HG02943 (cell line): ENCODE data around the gene COL9A3.

Experiments
- ATAC-seq: cut with Tn5 transposase; IDR thresholded peaks from one replicate; pipeline ENCODE4 v1.9.1; 2021; ENCODE audit warnings: mild to moderate bottlenecking, low read depth, moderate library complexity; ENCODE audit not compliant: unreplicated experiment

COL9A3 gene

DNA sequence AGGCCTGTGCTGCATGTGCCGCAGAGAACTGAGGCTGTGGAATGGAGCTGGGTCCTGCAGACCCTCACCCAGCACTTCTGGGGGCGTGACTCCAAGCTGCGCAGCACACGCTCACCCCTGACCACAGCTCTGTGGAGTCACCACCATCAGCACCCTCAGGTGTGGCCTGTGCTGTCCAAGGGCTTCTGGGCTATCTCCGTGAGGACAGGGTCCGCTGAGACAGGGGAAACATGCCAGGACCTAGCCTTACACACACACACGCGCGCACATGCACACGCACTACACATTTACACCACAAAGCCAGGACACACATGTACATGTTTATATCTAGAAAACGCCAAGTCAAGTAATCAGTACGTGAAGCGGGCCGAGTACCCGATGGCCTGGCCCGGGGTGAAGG lies 71.6 kb downstream of the COL9A3 start:
- no peak for ATAC-seq

DNA sequence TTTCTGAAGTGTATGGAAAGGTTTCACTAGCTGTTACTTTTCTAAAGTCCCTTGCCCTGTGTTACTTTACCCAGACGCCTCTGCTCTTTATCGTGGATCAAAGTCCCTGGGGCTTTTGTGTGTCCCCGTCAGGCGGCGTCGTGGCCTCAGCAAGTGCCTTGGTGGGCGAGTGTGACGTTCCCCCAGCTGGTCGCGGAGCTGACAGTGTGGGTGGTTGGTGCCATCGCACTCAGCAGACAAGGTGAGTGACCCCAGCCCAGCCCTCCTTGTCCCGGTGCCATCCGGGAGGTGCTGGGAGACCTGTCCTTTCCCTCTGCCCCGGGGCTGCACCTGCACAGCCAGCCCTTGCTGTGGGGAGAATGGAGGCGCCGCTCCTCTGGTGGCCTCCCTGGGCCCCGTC lies 72.1 kb downstream of the COL9A3 start:
- ATAC-seq, result no peak

DNA sequence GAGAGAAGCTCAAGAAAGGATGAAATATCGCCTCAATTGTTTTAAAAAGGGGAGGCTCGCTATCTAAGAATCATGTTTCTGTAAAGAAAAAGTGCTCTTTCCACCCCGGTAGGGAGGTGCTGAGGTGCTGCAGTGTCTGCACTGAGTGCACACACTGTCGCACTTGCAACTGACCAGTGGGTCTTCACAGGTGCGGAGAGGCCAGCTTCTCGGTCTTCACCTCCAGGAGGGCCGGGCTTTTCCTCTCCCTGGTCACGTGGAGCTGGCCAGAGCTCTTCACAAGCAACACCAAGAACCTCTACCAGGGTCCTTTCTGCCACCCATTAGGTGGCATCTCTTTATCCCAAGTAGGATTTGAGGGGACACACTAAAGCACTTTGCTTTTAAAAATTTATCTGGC lies 72.6 kb downstream of the COL9A3 start:
- ATAC-seq, result no peak

DNA sequence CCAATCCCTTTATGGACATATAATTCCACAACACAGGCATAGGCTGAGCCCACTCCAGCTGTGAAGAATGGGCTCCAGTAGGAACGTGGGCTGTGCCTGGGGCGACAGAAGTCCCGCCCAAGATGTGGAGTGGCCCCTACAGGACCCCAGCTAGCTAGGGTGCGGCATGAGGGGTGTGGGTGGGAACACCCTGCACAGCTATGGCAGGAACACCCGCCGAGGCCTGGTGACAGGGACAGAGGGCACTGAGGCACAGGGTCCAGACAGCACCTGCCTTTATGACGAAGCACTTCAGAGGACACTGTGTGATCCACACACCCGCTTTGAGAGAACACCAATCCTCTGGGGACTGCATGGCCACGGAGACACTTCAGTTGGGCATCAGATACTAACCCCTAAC lies 73.0 kb downstream of the COL9A3 start:
- no peak for ATAC-seq

DNA sequence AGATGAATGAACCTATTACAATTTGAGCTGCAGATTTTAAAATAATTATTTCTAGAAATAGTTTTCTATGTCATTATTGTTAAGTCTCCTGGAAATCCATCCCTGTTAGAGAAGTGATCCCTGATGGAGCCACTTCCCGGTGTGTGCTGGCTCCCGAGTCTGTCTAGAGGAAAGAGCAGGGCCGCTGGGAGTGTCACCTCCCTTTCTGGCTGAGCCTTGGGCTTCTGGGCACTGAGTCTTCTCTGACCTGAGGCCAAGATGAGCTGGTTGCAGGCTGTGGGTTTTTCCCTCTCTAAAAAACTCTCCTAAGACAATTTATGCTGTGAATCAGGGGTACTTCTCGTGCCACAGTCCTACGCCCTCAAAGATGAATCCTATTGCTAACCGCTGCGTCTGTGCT lies 73.6 kb downstream of the COL9A3 start:
- no peak for ATAC-seq
